ENCODE results near the gene SCMH1.

Gene SCMH1

GRCh38 chr1:41169066-41169798 is 72.9 kb downstream of the SCMH1 start:
- Histone ChIP-seq H3F3A (ENCODE audit: insufficient read depth) (no peaks in the 10 kb centered on the region), H3K27me3 (ENCODE audit: low read length) (no peaks in the 10 kb centered on the region), H3K9ac (ENCODE audit: low read length) (no peak overlapping the region), H3K36me3 (ENCODE audit: low read length) (peaks cover 2% of the 10 kb centered on the region; the same call in 1 of the 2 replicates), H3K9me3 (ENCODE audit: insufficient read depth, low read length) (0 out of 2 replicates have a peak, but pooled peaks cover 5% of the 10 kb centered on the region), H3K4me3 (ENCODE audit: insufficient read depth, low read length, poor library complexity, severe bottlenecking) (no peak overlapping the region), H3K79me2 (ENCODE audit: insufficient read depth, low read length) (peaks cover 36% of the 10 kb centered on the region), H3K9me2 (replicated peaks; ENCODE audit: insufficient read depth, low read length) (no peaks in the 10 kb centered on the region), H3K27ac (ENCODE audit: low read depth, low read length) (no peak overlapping the region), H2AFZ (ENCODE audit: low read depth, low read length, severe bottlenecking) (no peak overlapping the region), H4K20me1 (ENCODE audit: low read depth, low read length) (no peaks in the 10 kb centered on the region), H3K4me2 (ENCODE audit: low read depth, low read length, poor library complexity, severe bottlenecking) (no peak overlapping the region)
- TF ChIP-seq, protein P1, sequence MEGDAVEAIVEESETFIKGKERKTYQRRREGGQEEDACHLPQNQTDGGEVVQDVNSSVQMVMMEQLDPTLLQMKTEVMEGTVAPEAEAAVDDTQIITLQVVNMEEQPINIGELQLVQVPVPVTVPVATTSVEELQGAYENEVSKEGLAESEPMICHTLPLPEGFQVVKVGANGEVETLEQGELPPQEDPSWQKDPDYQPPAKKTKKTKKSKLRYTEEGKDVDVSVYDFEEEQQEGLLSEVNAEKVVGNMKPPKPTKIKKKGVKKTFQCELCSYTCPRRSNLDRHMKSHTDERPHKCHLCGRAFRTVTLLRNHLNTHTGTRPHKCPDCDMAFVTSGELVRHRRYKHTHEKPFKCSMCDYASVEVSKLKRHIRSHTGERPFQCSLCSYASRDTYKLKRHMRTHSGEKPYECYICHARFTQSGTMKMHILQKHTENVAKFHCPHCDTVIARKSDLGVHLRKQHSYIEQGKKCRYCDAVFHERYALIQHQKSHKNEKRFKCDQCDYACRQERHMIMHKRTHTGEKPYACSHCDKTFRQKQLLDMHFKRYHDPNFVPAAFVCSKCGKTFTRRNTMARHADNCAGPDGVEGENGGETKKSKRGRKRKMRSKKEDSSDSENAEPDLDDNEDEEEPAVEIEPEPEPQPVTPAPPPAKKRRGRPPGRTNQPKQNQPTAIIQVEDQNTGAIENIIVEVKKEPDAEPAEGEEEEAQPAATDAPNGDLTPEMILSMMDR (IDR thresholded peaks at IDR 0.05; ENCODE audit: insufficient read depth, low read length, poor library complexity, severe bottlenecking): no peak
- TF ChIP-seq EZH2phosphoT487 (conservative IDR thresholded peaks at IDR 0.05; ENCODE audit: low read length): no peak

- Histone ChIP-seq H3K27ac (ENCODE audit: low read depth, low read length) (no peak overlapping the region), H3K4me3 (ENCODE audit: insufficient read depth, low read length, poor library complexity, severe bottlenecking) (no peak overlapping the region), H3K4me2 (ENCODE audit: low read depth, low read length, poor library complexity, severe bottlenecking) (no peak overlapping the region), H3K9me2 (replicated peaks; ENCODE audit: insufficient read depth, low read length) (no peaks in the 10 kb centered on the region), H3K79me2 (ENCODE audit: insufficient read depth, low read length) (peaks cover 24% of the 10 kb centered on the region; the same call in 1 of the 2 replicates), H3K9ac (ENCODE audit: low read length) (no peak overlapping the region), H3F3A (ENCODE audit: insufficient read depth) (no peaks in the 10 kb centered on the region), H4K20me1 (ENCODE audit: low read depth, low read length) (no peaks in the 10 kb centered on the region), H3K27me3 (ENCODE audit: low read length) (no peaks in the 10 kb centered on the region), H2AFZ (ENCODE audit: low read depth, low read length, severe bottlenecking) (no peak overlapping the region), H3K9me3 (ENCODE audit: insufficient read depth, low read length) (0 out of 2 replicates have a peak, but pooled peaks cover 5% of the 10 kb centered on the region), H3K36me3 (ENCODE audit: low read length) (no peaks in the 10 kb centered on the region)
- TF ChIP-seq, protein P1 (IDR thresholded peaks at IDR 0.05; ENCODE audit: insufficient read depth, low read length, poor library complexity, severe bottlenecking): no peak
- no peak for TF ChIP-seq EZH2phosphoT487 (conservative IDR thresholded peaks at IDR 0.05; ENCODE audit: low read length)
These were observed 74.4 kb downstream of the SCMH1 start for GRCh38 chr1:41167667-41168066.

DNA sequence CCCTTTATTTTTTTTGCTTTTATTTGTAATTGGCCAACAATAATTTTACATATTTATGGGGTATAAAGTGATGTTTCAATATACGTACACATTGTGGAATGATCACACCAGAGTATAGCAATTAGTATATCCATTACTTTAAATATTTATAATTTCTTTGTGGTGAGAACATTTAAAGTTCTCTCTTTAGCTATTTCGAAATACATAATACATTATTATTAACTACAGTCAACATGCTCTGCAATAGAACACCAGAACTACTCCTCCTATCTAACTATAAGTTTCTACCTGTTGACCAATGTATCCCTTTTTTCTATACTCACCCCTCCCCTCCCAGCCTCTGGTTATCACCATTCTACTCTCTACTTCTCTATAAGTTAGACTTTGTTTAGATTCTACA is 77.4 kb downstream of the SCMH1 start:
- Histone ChIP-seq H3F3A (ENCODE audit: insufficient read depth) (no peaks in the 10 kb centered on the region), H3K9me3 (ENCODE audit: insufficient read depth, low read length) (0 out of 2 replicates have a peak, but pooled peaks cover 5% of the 10 kb centered on the region), H3K4me2 (ENCODE audit: low read depth, low read length, poor library complexity, severe bottlenecking) (no peak overlapping the region)

More for the DNA sequence above, 77.4 kb downstream of the SCMH1 start:
- Histone ChIP-seq H3K27me3 (ENCODE audit: low read length) (no peaks in the 10 kb centered on the region), H2AFZ (ENCODE audit: low read depth, low read length, severe bottlenecking) (no peak overlapping the region), H3K9me2 (replicated peaks; ENCODE audit: insufficient read depth, low read length) (no peaks in the 10 kb centered on the region), H3K4me3 (ENCODE audit: insufficient read depth, low read length, poor library complexity, severe bottlenecking) (no peak overlapping the region), H3K27ac (ENCODE audit: low read depth, low read length) (no peak overlapping the region), H4K20me1 (ENCODE audit: low read depth, low read length) (no peaks in the 10 kb centered on the region), H3K9ac (ENCODE audit: low read length) (no peak overlapping the region), H3K79me2 (ENCODE audit: insufficient read depth, low read length) (0 out of 2 replicates have a peak, but pooled peaks cover 4% of the 10 kb centered on the region), H3K36me3 (ENCODE audit: low read length) (peaks cover 5% of the 10 kb centered on the region; the same call in 1 of the 2 replicates)
- TF ChIP-seq, protein P1 (IDR thresholded peaks at IDR 0.05; ENCODE audit: insufficient read depth, low read length, poor library complexity, severe bottlenecking): no peak
- no peak for TF ChIP-seq EZH2phosphoT487 (conservative IDR thresholded peaks at IDR 0.05; ENCODE audit: low read length)
